Stimulated activated CD4-positive, alpha-beta T cell treated with anti-CD3 and anti-CD28 coated beads, Interleukin-2, amount 100 ng/mL, for 4 hours (primary cell): ENCODE measurements around the gene HGS.
"Not testable (repeated sequence)": the region's sequence is repeated elsewhere in the genome, so short reads cannot be mapped to it uniquely, and the experiment has no call there.

ENCODE experiments used
- DNase-seq: peaks from one replicate; pipeline ENCODE4 v3.0.0-alpha.2; 2020; ENCODE audit warnings: low read depth

The HGS gene

GRCh38 chr17:81656118-81656743 lies 27.6 kb upstream of the HGS start, which contains the start of gene PDE6G:
TSS of gene PDE6G (minus strand) at chr17:81656542. CDS start at chr17:81653305, 3,237 bp downstream.
- no peak for DNase-seq

DNA sequence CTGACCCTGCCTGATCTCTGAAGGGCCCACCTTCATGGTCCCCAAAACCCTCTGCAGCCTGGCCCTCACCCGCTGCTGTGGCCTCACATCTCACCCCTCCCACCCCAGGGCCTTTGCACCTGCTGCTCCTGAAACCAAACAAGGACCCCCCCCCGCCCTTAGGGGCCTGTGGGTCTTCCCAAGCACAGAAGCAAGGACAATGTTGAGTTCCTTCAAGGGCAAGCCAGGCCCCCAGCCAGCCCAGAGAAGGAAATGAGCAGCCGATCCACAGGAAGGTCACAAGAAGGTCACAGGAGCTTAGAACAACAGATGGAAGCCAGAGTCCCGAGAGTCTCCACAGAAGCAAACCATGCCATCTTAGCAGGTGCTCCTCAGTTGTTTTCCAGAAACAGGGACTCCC lies 27.0 kb upstream of the HGS start:
- no peak for DNase-seq

DNA sequence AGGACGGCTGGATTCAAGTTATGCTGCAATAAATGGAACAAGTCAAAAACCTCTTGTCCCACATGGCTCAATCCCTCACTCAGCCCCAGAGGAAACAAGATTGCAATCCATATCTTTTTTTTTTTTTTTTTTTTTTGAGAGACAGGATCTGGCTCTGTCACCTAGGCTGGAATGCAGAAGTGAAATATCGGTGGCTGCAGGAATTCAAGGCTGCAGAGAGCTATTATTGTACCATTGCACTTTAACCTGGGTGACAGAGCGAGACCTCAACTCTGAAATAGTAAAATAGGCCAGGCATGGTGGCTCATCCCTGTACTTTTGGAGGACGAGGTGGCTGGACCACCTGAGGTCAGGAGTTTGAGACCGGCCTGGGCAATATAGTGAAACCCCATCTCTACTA lies 24.8 kb upstream of the HGS start:
- DNase-seq: no peak

- no peak for DNase-seq
Observed at GRCh38 chr17:81660441-81660840, 23.4 kb upstream of the HGS start.

- no peak for DNase-seq
Observed at GRCh38 chr17:81662002-81662401, 21.8 kb upstream of the HGS start.

DNA sequence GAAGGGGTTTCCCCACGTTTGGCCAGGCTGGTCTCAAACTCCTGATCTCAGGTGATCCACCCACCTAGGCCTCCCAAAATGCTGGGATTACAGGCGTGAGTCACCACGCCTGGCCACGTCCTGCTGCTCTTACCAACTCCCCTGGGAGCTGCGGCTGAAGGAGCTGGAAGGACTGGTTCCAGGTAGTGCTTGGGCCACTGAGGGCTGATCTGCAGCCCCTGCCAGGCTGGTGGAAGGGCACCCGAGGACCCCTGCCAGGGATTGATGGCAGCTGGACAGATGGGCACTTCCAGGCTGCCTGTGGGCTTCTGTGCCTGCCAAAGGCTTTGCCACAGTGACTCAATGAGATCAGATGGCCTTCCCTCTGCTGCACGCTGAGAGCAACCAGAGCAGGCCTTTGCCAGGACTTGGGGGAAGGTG lies 19.8 kb upstream of the HGS start:
- DNase-seq: no peak

- DNase-seq: peak; percentile 61
Observed at GRCh38 chr17:81665205-81666091, 18.4 kb upstream of the HGS start.

- no peak for DNase-seq
Observed at GRCh38 chr17:81666092-81666341, 17.8 kb upstream of the HGS start.

DNA sequence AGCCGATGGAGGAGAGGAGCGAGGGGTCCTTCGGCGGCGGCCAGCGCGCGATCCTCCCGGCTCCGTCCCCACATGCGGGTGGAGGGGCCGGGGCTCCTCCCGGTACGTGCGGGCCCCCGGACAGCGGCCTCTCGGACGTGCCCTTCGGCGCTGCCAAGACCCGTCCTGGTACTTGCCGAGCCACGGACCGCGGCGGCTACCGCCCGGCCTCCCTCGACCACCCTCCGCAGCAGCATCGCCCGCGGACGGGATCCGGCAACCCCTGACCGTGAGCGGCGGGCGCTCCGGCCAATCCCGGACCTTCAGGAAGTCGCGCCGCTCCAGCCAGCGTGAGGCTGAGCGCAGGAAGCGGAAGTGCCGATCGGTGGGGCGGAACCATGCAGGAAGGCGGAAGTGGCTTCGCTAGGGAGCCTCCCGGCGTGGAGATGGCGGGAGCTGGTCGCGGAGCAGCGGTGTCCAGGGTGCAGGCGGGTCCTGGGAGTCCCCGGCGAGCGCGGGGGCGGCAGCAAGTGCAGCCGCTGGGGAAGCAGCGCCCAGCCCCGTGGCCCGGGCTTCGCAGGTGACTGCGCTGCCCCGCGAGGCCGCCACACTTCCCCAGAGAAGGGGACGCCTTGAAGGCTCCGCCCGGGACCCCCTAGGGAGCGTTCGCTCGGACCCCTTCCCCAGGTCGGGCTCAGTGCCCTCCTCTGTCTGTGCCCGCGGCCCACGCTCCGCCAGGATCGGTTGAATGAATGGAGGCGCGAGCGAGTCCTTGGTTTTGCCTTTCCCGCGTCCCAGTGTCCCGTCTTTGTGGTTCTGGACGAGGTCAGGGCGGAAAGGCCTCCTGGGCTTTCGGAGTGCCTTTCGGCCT lies 17.2 kb upstream of the HGS start, which contains the start of the genes CCDC137 and OXLD1:
TSS of gene CCDC137 (plus strand) at position 396 of the 850 bp plus-strand sequence. CDS start at position 426, 30 bp downstream.
TSS of gene OXLD1 (minus strand) at position 264 of the 850 bp plus-strand sequence. CDS start at position 236, 28 bp downstream.
- DNase-seq: peak; percentile 86

DNA sequence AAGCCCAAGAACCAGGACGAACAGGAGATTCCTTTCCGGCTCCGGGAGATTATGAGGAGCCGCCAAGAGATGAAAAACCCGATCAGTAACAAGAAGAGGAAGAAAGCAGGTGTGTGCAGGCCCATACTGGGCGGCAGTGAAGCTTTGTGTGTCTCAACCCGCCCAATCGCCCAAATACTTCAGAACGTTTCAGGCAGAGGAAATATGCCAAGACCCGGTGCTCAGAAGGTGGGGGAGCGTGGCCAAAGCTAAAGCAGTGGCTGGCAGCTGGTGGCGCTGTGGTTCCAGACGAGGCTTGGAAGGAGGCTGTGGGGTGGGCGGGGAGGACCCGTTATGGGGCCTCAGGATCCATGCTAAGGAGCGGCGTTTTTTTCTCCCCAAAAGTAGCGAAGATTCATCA lies 16.1 kb upstream of the HGS start:
- no peak for DNase-seq

- no peak for DNase-seq
Observed at GRCh38 chr17:81672504-81672903, 11.3 kb upstream of the HGS start.

DNA sequence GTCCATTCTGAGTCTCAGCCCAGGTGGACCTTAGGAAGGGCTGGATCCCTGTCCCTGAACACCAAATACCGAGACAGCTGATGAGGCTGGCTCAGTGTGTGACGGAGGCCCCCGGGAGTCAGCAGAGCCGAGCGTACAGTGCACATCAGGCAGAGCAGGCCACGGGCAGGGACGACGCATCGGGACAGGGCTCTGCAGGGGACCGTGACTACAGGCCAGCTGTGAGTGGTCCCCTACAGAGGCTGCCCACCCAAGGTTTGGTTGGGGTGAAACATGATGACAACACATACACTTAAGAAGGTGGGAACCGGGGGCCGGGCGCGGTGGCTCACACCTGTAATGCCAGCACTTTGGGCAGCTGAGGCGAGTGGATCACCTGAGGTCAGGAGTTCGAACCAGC lies 10.9 kb upstream of the HGS start:
- DNase-seq: no peak

- no peak for DNase-seq
Observed at GRCh38 chr17:81673561-81674258, 10.1 kb upstream of the HGS start.

DNA sequence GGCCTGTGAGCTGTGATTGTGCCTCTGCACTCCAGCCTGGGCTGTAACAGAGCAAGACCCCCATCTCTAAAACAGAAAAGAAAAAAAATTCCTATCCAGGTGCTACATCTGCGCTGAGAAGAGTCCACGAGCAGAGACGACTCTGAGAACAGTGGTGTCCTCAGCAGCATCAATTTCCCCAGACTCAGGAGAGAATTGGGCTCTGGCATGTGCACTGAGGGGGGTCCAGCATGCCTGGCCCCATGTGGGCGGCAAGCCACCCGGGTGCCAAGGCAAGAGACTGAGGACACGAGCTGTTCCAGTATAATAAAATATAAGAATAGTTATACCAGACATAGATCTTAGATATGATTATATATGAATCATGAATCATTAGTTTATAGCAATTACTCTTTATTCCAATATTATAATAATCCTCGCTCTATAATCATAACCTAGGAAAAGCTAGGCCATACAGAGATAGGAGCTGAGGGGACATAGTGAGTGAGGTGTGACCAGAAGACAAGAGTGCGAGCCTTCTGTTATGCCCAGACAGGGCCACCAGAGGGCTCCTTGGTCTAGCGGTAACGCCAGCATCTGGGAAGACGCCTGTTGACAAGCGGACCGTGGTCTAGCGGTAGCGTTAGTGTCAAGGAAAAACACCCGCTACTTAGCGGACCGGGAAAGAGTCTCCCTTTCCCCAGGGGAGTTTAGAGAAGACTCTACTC lies 8.1 kb upstream of the HGS start:
- not testable (repeated sequence) for DNase-seq

DNA sequence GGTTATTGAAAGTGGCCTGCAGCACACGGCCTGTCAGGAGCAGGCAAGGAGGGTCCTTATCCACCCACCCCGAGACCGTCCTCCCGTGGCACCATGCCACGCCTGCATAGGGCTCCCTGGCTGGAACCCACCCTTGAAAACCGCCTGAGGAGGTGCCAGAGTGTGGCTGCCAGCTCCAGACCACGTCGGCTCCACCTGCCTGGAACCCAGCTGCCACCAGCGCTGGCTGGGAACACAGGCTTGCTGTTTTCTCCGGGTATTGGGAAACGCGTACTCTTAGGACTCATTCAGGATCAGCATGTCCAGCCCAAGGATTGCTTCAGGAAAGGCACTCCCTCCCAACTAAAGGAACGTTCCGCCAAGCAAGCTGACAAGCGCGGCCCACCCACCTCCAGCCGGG lies 6.9 kb upstream of the HGS start:
- DNase-seq: no peak

- no peak for DNase-seq
Observed at GRCh38 chr17:81680150-81680549, 3.7 kb upstream of the HGS start.

DNA sequence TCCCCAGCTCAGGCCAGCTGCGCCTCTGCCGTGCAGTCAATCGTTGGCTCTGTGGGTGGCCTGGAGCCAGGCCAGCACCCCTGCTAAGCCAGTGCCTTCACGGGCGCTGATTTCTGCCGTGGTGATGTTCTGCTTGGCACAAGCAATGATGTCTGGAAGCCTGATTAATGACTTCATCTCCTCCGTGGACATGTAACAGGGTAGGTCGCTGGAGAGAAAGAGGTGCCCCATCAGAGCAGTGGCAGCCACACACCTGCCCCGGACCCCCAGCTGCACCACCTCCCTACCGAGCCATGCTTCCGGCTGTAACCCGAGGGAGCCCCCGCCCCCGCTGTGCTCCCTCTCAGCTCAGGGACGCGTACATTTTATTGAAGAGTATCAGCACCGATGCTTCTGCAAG lies 2.1 kb upstream of the HGS start:
- DNase-seq: no peak

DNA sequence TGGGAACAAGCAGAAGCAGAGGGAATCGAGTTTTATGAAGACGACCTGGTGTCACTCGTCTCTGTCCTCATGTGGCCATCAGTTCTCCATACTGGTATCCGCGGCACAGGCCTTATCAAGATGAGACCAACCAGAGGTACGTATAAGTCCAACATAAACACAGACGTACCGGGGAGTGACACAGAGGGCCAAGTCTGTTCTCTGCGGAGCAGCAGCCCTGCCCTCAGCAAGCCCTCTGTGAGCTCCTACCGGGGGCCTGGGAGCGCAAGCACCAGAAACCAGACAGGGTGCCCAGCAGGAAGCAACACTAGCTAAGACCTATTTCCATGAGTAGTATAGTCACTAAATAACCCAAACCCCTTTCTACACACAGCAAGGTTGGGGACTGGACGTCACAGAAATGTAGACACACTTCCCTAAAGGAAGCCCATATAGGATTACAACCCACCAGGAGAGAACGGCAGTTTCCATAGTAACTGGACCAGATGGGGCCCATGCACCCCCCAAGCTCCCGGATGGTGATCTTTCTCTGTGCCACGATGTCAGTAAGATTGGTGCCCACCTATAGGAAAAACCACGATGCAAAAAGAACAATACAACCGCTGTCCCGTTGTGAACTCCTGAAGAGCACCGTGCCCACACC lies 1.1 kb upstream of the HGS start:
- no peak for DNase-seq

DNA sequence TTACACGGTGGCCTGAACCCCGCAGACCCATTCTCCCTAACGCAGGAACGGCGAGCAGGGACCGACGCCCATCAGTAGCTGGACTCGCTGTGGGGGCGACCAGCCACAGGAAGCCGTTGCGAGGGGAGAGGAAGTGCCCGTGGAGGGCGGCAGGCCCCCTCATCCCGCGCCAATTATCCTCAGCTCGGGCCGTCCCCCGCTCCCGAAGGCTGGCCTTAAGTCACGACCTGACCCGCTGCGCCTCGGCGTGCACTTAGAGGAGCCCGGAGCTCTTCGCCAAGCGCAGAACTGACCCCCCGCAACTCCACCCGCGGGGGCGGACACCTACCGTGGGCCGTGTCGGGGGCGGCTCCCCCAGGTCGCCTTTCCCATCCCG lies 615 bp upstream of the HGS start:
- DNase-seq: no peak

DNA sequence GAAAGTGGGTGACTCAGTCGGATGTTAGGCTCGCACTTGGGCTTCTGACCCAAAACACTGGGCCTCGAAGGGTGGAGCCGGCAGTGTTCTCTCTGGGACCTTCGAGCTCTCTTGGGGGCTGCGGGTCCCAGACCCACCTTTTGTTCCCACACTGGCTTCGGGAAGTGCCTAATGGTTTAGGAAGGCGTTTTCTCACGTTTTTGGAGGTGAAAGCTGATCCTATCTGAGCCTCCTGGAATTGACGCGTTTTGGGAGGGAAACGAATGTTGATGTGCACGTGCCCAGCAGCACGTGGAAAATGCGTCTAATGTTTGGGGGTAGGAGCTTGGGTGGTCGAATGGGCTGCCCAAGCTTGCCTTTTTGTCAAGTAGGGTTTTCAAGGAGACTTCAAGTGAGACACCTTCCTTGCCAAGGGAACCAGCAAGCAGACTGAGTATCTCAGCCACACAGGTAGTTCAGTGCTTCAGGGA lies 666 bp downstream of the HGS start:
- DNase-seq: no peak

DNA sequence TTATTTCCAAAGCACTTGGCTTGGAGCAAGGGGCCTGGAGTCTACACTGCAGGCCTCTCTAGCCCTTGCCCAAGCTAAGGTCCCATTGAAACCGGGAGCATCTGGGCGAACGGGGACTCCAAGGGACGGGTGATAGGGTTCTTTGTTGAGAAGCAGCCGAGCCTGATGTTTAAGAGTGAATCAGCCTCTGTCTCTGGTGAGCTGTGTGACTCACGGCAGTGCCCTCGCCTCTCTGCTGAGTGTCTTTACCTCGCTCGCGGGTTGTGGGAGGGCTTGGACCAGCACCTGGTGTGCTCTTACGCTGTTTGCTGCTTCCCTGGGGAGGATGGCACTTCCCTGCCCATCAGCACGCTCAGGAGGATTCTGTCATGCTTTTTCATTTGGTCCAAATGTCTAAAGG lies 1.3 kb downstream of the HGS start:
- DNase-seq: peak; percentile 49
